Measurements from ENCODE around the gene SLC1A3.
A peak's percentile ranks its signal among the peaks of the same experiment; 100 is the strongest.

SLC1A3 gene

GRCh38 chr5:36602704-36603321 is 3.6 kb upstream of the SLC1A3 start:
- no peaks in the 10 kb centered on the region for H3K27me3 ChIP-seq (ENCODE audit: insufficient read depth, low read depth)
- TF ChIP-seq, protein P1, sequence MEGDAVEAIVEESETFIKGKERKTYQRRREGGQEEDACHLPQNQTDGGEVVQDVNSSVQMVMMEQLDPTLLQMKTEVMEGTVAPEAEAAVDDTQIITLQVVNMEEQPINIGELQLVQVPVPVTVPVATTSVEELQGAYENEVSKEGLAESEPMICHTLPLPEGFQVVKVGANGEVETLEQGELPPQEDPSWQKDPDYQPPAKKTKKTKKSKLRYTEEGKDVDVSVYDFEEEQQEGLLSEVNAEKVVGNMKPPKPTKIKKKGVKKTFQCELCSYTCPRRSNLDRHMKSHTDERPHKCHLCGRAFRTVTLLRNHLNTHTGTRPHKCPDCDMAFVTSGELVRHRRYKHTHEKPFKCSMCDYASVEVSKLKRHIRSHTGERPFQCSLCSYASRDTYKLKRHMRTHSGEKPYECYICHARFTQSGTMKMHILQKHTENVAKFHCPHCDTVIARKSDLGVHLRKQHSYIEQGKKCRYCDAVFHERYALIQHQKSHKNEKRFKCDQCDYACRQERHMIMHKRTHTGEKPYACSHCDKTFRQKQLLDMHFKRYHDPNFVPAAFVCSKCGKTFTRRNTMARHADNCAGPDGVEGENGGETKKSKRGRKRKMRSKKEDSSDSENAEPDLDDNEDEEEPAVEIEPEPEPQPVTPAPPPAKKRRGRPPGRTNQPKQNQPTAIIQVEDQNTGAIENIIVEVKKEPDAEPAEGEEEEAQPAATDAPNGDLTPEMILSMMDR (conservative IDR thresholded peaks at IDR 0.05; ENCODE audit: low read depth, low read length): no peak
- no peak overlapping the region for H2AFZ ChIP-seq (ENCODE audit: low read depth)
- H3K4me1 ChIP-seq (ENCODE audit: low read depth, poor library complexity, severe bottlenecking): no peaks in the 10 kb centered on the region
- no peak overlapping the region for H3K4me2 ChIP-seq
- H3K27ac ChIP-seq: no peak overlapping the region
- no peaks in the 10 kb centered on the region for H3K36me3 ChIP-seq (ENCODE audit: insufficient read depth)
- H3K4me3 ChIP-seq (IDR thresholded peaks at IDR 0.05; ENCODE audit: insufficient read depth, low read depth, low read length): no peak overlapping the region
- no peak overlapping the region for H3K9ac ChIP-seq
- H3K79me2 ChIP-seq (ENCODE audit: insufficient read depth, low read depth): no peaks in the 10 kb centered on the region
- no peaks in the 10 kb centered on the region for H4K20me1 ChIP-seq (ENCODE audit: insufficient read depth)

DNA sequence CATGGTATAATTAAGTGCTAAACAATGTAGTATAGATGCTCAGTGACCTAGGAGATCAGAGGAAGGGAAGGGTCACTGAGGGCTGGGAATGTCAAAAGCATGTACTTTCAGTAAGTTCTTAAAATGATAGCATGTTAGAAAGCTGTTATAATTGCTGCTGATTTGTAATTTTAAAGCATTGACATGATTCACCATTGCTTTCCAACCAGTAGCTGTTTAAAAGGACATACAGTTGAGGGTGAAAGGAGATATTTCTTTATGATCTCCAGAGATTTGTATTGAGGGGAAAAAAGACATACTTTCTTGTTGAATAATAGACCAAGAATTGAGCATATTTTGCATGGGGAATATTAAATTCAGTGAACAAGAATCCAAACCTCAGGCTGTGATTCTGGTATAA is 1.2 kb upstream of the SLC1A3 start:
- Histone ChIP-seq H3K9ac (no peak overlapping the region), H3K79me2 (ENCODE audit: insufficient read depth, low read depth) (no peaks in the 10 kb centered on the region), H3K27ac (no peak overlapping the region), H3K36me3 (ENCODE audit: insufficient read depth) (no peaks in the 10 kb centered on the region), H3K4me1 (ENCODE audit: low read depth, poor library complexity, severe bottlenecking) (no peaks in the 10 kb centered on the region), H3K4me2 (no peak overlapping the region), H3K4me3 (IDR thresholded peaks at IDR 0.05; ENCODE audit: insufficient read depth, low read depth, low read length) (no peak overlapping the region), H4K20me1 (ENCODE audit: insufficient read depth) (no peaks in the 10 kb centered on the region), H2AFZ (ENCODE audit: low read depth) (no peak overlapping the region), H3K27me3 (ENCODE audit: insufficient read depth, low read depth) (no peaks in the 10 kb centered on the region)
- TF ChIP-seq, protein P1 (conservative IDR thresholded peaks at IDR 0.05; ENCODE audit: low read depth, low read length): no peak

GRCh38 chr5:36606036-36606427 is 374 bp upstream of the SLC1A3 start:
- H3K36me3 ChIP-seq (ENCODE audit: insufficient read depth): no peaks in the 10 kb centered on the region
- peak overlapping the region; percentile 67; the same call in 1 of the 2 replicates for H3K9ac ChIP-seq
- no peaks in the 10 kb centered on the region for H4K20me1 ChIP-seq (ENCODE audit: insufficient read depth)
- TF ChIP-seq, protein P1 (conservative IDR thresholded peaks at IDR 0.05; ENCODE audit: low read depth, low read length): no peak
- H3K4me2 ChIP-seq: peak overlapping the region; percentile 40; the same call in 1 of the 2 replicates
- H3K27ac ChIP-seq: no peak overlapping the region
- no peak overlapping the region for H3K4me3 ChIP-seq (IDR thresholded peaks at IDR 0.05; ENCODE audit: insufficient read depth, low read depth, low read length)
- H3K79me2 ChIP-seq (ENCODE audit: insufficient read depth, low read depth): no peaks in the 10 kb centered on the region
- H2AFZ ChIP-seq (ENCODE audit: low read depth): peak overlapping the region; percentile 86
- no peaks in the 10 kb centered on the region for H3K4me1 ChIP-seq (ENCODE audit: low read depth, poor library complexity, severe bottlenecking)
- no peaks in the 10 kb centered on the region for H3K27me3 ChIP-seq (ENCODE audit: insufficient read depth, low read depth)

DNA sequence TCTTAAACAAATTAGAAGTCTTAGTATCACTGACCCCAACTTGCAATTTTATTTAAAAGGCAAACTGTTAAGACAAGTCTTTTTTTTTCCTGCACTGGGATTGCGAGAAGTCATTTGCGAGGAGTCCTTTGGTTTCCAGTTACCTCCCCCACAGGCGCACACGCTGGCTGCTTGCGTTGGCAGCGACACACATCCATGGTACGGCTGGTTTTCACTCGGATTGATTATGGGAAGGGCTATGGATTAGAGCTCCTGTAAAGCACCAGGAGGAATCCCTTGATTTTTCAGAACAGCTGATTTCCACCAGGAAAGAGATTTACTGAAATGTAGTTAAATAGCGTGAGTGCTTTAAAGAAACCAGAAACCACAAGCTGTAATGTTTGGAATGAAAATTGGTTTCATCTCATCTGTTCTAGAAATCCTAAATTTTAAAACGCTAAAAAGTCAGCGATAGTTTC is 737 bp downstream of the SLC1A3 start:
- H3K36me3 ChIP-seq (ENCODE audit: insufficient read depth): no peaks in the 10 kb centered on the region
- peak overlapping the region; percentile 86; the same call in 1 of the 2 replicates for H2AFZ ChIP-seq (ENCODE audit: low read depth)
- peak overlapping the region; percentile 67; the same call in 1 of the 2 replicates for H3K9ac ChIP-seq
- no peaks in the 10 kb centered on the region for H3K4me1 ChIP-seq (ENCODE audit: low read depth, poor library complexity, severe bottlenecking)
- no peaks in the 10 kb centered on the region for H4K20me1 ChIP-seq (ENCODE audit: insufficient read depth)
- no peak overlapping the region for H3K27ac ChIP-seq
- H3K79me2 ChIP-seq (ENCODE audit: insufficient read depth, low read depth): no peaks in the 10 kb centered on the region
- H3K27me3 ChIP-seq (ENCODE audit: insufficient read depth, low read depth): no peaks in the 10 kb centered on the region
- peak overlapping the region; percentile 40 for H3K4me2 ChIP-seq
- TF ChIP-seq, protein P1 (conservative IDR thresholded peaks at IDR 0.05; ENCODE audit: low read depth, low read length): no peak
- H3K4me3 ChIP-seq (IDR thresholded peaks at IDR 0.05; ENCODE audit: insufficient read depth, low read depth, low read length): no peak overlapping the region
